ENCODE data around the gene TRIM27.

- TF ChIP-seq, protein P1, sequence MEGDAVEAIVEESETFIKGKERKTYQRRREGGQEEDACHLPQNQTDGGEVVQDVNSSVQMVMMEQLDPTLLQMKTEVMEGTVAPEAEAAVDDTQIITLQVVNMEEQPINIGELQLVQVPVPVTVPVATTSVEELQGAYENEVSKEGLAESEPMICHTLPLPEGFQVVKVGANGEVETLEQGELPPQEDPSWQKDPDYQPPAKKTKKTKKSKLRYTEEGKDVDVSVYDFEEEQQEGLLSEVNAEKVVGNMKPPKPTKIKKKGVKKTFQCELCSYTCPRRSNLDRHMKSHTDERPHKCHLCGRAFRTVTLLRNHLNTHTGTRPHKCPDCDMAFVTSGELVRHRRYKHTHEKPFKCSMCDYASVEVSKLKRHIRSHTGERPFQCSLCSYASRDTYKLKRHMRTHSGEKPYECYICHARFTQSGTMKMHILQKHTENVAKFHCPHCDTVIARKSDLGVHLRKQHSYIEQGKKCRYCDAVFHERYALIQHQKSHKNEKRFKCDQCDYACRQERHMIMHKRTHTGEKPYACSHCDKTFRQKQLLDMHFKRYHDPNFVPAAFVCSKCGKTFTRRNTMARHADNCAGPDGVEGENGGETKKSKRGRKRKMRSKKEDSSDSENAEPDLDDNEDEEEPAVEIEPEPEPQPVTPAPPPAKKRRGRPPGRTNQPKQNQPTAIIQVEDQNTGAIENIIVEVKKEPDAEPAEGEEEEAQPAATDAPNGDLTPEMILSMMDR (IDR thresholded peaks at IDR 0.05; ENCODE audit: insufficient read depth, low read length) = no peak
- no peak for TF ChIP-seq REST (IDR thresholded peaks at IDR 0.05; ENCODE audit: insufficient replicate concordance, low read depth)
- TF ChIP-seq POLR2AphosphoS5 (IDR thresholded peaks at IDR 0.05; ENCODE audit: low read depth) = no peak
- no peak for TF ChIP-seq SPI1 (IDR thresholded peaks at IDR 0.05; ENCODE audit: borderline replicate concordance, low read depth)
- TF ChIP-seq GABPA (IDR thresholded peaks at IDR 0.05; ENCODE audit: low read depth) = no peak
Observed at GRCh38 chr6:28965706-28966105, 41.9 kb upstream of the TRIM27 start.
